ENCODE results near the gene TRIML2.

DNA sequence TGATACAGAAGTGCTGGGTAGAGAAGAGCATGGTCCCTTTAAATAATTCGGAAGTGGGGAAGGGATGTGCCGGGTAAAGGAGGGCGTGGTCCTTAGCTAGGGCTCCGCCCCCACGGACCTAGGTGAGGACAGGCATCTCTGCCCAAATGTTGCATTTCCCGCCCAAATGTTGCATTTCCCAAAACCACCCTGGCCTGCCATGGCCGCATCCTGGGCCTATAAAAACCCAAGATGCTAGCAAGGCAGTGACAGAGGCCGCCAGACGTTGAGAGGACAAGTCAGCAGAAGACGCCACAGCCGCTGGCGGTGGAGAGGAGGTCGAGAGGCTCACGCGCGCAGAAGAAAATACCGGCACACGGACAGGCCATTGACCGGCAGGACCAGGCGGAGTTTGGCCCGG lies 67.7 kb downstream of the TRIML2 start:
- TF ChIP-seq, protein P1, sequence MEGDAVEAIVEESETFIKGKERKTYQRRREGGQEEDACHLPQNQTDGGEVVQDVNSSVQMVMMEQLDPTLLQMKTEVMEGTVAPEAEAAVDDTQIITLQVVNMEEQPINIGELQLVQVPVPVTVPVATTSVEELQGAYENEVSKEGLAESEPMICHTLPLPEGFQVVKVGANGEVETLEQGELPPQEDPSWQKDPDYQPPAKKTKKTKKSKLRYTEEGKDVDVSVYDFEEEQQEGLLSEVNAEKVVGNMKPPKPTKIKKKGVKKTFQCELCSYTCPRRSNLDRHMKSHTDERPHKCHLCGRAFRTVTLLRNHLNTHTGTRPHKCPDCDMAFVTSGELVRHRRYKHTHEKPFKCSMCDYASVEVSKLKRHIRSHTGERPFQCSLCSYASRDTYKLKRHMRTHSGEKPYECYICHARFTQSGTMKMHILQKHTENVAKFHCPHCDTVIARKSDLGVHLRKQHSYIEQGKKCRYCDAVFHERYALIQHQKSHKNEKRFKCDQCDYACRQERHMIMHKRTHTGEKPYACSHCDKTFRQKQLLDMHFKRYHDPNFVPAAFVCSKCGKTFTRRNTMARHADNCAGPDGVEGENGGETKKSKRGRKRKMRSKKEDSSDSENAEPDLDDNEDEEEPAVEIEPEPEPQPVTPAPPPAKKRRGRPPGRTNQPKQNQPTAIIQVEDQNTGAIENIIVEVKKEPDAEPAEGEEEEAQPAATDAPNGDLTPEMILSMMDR (IDR thresholded peaks at IDR 0.05): no peak
- TF ChIP-seq MEF2A (IDR thresholded peaks at IDR 0.05; ENCODE audit: borderline replicate concordance, low read depth) (no peak), POLR2AphosphoS5 (IDR thresholded peaks at IDR 0.05; ENCODE audit: low read depth, low read length) (no peak)
